GM19099 (cell line): ENCODE data around the gene ZNF354C.

Experiments used
- POLR2A ChIP-seq: IDR thresholded peaks from 3 replicates; pipeline ENCODE4 v1.6.1; 2011; ENCODE audit warnings: low read depth; ENCODE audit not compliant: insufficient read length; ENCODE audit errors: extremely low read depth

Gene ZNF354C

GRCh38 chr5:179110528-179110927 is 50.4 kb downstream of the ZNF354C start:
- TF ChIP-seq POLR2A = no peak

GRCh38 chr5:179111267-179112207 is 51.4 kb downstream of the ZNF354C start:
- TF ChIP-seq POLR2A = no peak

DNA sequence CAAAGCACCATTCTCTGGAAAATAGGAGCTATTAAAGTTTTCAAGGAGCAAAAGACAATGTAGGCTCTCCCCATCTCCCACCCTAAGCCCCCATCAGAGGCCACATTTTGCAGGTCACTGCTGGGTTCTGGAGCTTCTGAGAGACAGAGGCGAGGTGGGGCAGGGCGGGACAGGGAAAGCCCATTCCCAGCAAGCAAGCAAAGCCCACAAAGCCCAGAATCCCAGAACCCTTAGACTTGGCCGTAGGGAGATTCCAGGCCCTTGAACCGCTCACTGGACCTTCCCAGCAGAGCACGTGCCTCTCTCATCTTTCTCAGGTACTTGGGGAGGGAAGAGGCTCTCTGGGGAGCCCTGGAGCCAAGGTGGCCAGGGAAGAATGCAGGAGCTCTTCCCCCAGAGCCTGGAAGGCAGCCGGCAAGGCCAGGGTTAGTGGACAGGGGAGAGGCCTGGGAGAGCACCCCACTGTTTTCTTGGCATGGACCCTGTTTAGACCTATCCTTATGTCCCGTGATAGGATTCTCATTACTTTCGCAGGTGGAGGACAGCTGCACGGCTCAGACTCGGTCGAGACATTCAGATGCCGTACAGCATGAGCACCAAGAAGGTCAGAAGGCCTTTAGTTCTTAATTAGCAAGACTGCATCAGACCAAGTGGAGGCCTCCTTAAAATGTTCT is 52.4 kb downstream of the ZNF354C start:
- TF ChIP-seq POLR2A = no peak

GRCh38 chr5:179113143-179113530 is 53.0 kb downstream of the ZNF354C start:
- no peak for TF ChIP-seq POLR2A

- no peak for TF ChIP-seq POLR2A
Observed at GRCh38 chr5:179113945-179114641, 53.9 kb downstream of the ZNF354C start.

- no peak for TF ChIP-seq POLR2A
Observed at GRCh38 chr5:179114756-179115155, 54.6 kb downstream of the ZNF354C start.

DNA sequence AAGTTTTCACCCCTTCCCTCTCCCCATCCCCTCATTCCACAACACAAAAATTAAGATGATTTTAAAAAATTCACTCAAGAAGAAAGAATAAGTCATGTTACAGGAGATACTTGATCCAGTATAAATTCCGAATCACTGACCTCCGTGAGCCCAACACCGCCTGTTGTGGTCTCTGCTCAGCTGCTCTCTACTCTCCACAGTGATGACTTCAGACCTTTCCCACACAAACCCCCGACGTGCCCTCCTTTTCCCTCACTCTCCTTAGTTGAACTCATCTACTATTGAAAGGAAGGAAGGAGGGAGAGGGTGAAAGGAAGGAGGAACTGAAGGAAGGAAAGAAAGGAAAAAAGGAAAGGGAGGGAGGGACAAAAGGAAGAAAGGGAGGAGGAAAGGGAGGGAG is 55.1 kb downstream of the ZNF354C start:
- TF ChIP-seq POLR2A = no peak

GRCh38 chr5:179115845-179116524 is 55.8 kb downstream of the ZNF354C start:
- no peak for TF ChIP-seq POLR2A

DNA sequence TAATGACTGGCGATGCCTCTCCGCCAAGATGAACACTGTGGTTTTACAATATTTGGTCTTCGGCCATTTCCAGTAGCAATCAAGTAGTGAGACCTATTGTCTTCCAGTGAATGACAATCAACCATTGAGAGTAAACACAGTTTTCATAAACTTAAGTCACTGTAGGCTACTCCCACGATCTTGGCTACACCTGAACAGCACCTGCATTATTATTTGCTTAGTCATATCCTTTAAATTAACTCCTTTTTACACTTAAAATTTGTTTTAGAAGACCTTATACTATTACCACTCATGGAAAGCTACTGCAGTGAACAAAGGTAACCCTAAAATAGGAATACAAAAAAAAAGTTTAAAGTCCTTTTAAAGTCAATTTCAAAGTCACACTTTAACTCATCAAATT is 58.2 kb downstream of the ZNF354C start:
- TF ChIP-seq POLR2A = no peak

DNA sequence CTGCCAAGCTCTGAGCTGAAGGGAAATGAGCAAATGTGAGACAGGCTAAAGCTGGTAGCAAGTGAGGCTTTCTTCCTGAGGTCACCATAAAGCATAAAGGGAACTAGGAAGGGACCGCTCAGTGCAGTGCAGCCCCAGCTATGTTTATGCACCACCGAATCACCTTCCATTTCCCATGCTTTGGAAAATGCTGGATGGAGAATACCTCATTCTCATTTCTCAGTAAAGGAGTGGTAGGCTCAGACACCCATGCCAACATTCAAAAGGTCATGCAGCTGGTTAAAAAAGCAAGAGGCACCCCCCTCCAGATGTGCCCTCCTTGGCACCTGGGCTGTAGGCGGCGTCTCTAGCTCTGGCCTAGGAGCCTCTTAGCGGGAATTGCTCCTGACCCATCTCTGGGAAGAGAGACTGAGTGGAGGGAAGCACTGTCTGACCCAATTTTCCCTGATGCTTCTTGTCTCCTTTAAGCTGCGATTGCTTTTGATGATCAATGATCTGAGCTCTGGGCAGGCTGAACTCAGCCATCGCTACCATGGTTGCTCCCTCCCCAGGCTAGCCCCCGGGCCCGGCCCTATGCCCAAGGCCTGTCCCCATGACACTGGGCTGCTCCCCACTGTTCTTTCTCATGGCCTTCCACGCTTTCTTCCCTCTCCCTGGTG is 58.7 kb downstream of the ZNF354C start:
- no peak for TF ChIP-seq POLR2A

DNA sequence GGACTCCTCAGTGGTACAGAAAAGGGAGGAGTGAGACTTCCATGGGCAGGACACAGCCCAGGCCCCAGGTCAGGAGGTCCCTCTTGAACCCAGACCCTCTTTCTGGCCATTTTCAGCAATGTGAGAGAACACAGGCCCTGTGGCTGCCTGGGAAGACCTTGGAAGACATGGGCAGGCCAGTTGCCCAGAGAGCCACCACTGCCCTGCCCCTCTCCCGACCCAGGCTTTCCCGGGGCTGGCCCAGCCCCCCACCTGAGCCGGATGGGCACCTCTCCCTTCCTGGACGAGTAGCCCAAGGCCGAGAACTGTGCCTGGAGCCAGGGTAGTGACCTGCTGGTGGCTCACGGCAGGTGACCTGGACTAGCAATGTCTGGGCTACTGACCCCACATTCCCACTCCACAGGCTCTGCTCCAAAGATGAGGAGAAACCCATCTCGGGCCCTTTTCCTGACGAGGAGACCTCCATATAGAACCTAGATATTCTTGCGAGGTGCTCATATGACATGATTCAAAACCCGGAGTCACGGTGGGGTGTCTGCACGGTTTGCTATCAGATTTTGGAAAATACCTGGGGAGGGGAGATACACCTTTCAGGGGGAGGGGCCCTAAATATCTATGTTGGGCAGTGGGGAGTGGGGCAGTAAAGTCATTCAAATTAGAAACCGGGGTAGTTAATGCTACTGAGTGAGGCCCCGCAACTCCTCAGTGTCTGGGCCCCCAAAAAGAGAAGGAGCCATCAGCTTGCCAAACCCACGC is 59.4 kb downstream of the ZNF354C start:
- TF ChIP-seq POLR2A = no peak

- no peak for TF ChIP-seq POLR2A
Observed at GRCh38 chr5:179120421-179120861, 60.3 kb downstream of the ZNF354C start.

GRCh38 chr5:179120951-179121666 is 60.9 kb downstream of the ZNF354C start:
- TF ChIP-seq POLR2A = no peak
